ENCODE measurements around the gene PDGFB.

GRCh38 chr22:39293766-39294368 is 49.1 kb upstream of the PDGFB start:
- no peak for TF ChIP-seq POLR2AphosphoS5 (IDR thresholded peaks at IDR 0.05; ENCODE audit: borderline replicate concordance, low read depth, low read length)
- TF ChIP-seq EZH2 (IDR thresholded peaks at IDR 0.05), result no peak

Measured in SK-N-MC (cell line).